PC-3 (cell line): ENCODE results near the gene KIF5A. TPM values are rescaled to one million over a fixed set of nuclear protein-coding genes. Genes with fewer than 3 reads are reported as not detected.

Experiments used
- ATAC-seq: fragments of 200-7000 bp; cut with Tn5 transposase; 2 replicates; pipeline ENCODE4 v1.9.1; 2020; ENCODE audit warnings: mild to moderate bottlenecking, moderate library complexity
- BruUV-seq: library from RNA; stranded (reverse); fragments of 400-500 nt; replicated peaks from 2 replicates; lab custom pipeline; 2021; lab: Mats Ljungman, UMichigan
- CTCF ChIA-PET: fragments of 300-600 bp; sonication (Branson Sonifier 250); formaldehyde crosslinking; loops from one replicate; lab custom pipeline; 2022; ENCODE audit warnings: antibody characterized with exemption; lab: Charles Lee
- POLR2A ChIA-PET: fragments of 300-600 bp; sonication (Branson Sonifier 250); formaldehyde crosslinking; loops from one replicate; lab custom pipeline; 2022; ENCODE audit warnings: antibody characterized with exemption; ENCODE audit not compliant: unreplicated experiment; lab: Charles Lee
- DNase-seq: peaks from one replicate; pipeline ENCODE4 v3.0.0-alpha.2; 2015
- H2AFZ ChIP-seq: fragments of 300-600 bp; sonication (generic); 2 replicates; pipeline ENCODE4 v1.6.0; 2016; ENCODE audit warnings: antibody characterized with exemption, low read length
- H3F3A ChIP-seq: fragments of 300-600 bp; sonication (generic); one replicate; pipeline ENCODE4 v1.6.0; 2017; ENCODE audit warnings: antibody characterized with exemption, low read length, control low read depth, mild to moderate bottlenecking; ENCODE audit not compliant: unreplicated experiment
- H3K27ac ChIP-seq: fragments of 300-600 bp; sonication (generic); 2 replicates; pipeline ENCODE4 v1.5.1; 2016; ENCODE audit warnings: mild to moderate bottlenecking, low read length
- H3K27me3 ChIP-seq: fragments of 300-600 bp; sonication (generic); 2 replicates; pipeline ENCODE4 v1.6.1; 2016; ENCODE audit warnings: low read length, mixed read lengths
- H3K36me3 ChIP-seq: fragments of 300-600 bp; sonication (generic); 2 replicates; pipeline ENCODE4 v1.6.1; 2016; ENCODE audit warnings: low read depth, mixed run types, low read length, mixed read lengths
- H3K4me1 ChIP-seq: fragments of 300-600 bp; sonication (generic); 2 replicates; pipeline ENCODE4 v1.5.1; 2016; ENCODE audit warnings: low read length; ENCODE audit not compliant: insufficient read depth
- H3K4me2 ChIP-seq: fragments of 300-600 bp; sonication (generic); 2 replicates; pipeline ENCODE4 v1.6.0; 2016; ENCODE audit warnings: low read length
- H3K4me3 ChIP-seq: fragments of 300-600 bp; sonication (generic); 2 replicates; pipeline ENCODE4 v1.5.1; 2016; ENCODE audit warnings: mild to moderate bottlenecking, low read length, mixed read lengths
- H3K79me2 ChIP-seq: fragments of 300-600 bp; sonication (generic); 2 replicates; pipeline ENCODE4 v1.6.1; 2017; ENCODE audit warnings: low read length, mixed read lengths
- H3K9ac ChIP-seq: fragments of 300-600 bp; sonication (generic); 2 replicates; pipeline ENCODE4 v1.6.0; 2016; ENCODE audit warnings: mild to moderate bottlenecking, low read length
- H3K9me2 ChIP-seq: fragments of 300-600 bp; sonication (generic); replicated peaks from 2 replicates; pipeline ENCODE4 v1.6.1; 2016; ENCODE audit warnings: mixed run types, low read length, mixed read lengths
- H3K9me3 ChIP-seq: fragments of 300-600 bp; sonication (generic); 2 replicates; pipeline ENCODE4 v1.6.1; 2016; ENCODE audit warnings: low read length, mixed read lengths
- H4K20me1 ChIP-seq: fragments of 300-600 bp; sonication (generic); 2 replicates; pipeline ENCODE4 v1.6.1; 2016; ENCODE audit warnings: low read length, mixed read lengths
- CTCF ChIP-seq: fragments of 300-600 bp; sonication (generic); conservative IDR thresholded peaks from 2 replicates; pipeline ENCODE4 v1.5.1; 2017; ENCODE audit warnings: antibody characterized with exemption, low read depth, mild to moderate bottlenecking, low read length
- EZH2 ChIP-seq: fragments of 300-600 bp; sonication (generic); IDR thresholded peaks from one replicate; pipeline ENCODE4 v1.6.1; 2017; ENCODE audit warnings: antibody characterized with exemption, mild to moderate bottlenecking, low read length; ENCODE audit not compliant: unreplicated experiment
- EZH2phosphoT487 ChIP-seq: fragments of 300-600 bp; sonication (generic); IDR thresholded peaks from 2 replicates; pipeline ENCODE4 v1.6.1; 2018; ENCODE audit warnings: mild to moderate bottlenecking, antibody characterized with exemption, low read length, borderline replicate concordance
- intact Hi-C: fragments of 100-400 bp; cut with micrococcal nuclease; formaldehyde crosslinking; loops from 2 replicates; pipeline ENCODE4 v1.9.0; 2023
- total RNA-seq: library from RNA; depleted of rRNA; stranded (reverse); fragments of >200 nt; gene quantifications from 2 replicates; pipeline ENCODE4 v1.2.3, GENCODE V29; 2014

KIF5A gene
- total RNA-seq, 1 experiment from 2014 or later = not detected

GRCh38 chr12:57612711-57613426 lies 63.0 kb downstream of the KIF5A start:
- intact Hi-C loops = no loop called here
- no TSS peak for BruUV-seq
- H3F3A ChIP-seq = no peaks in the 10 kb centered on the region
- DNase-seq (no peak), ATAC-seq (no peak)
- H3K9ac ChIP-seq = no peak overlapping the region
- no peaks in the 10 kb centered on the region for H3K27me3 ChIP-seq
- H3K27ac ChIP-seq = no peak overlapping the region
- H4K20me1 ChIP-seq = no peaks in the 10 kb centered on the region
- no peak overlapping the region for H3K4me2 ChIP-seq
- no peaks in the 10 kb centered on the region for H3K36me3 ChIP-seq
- no peaks in the 10 kb centered on the region for H3K9me3 ChIP-seq
- peaks cover 9% of the 10 kb centered on the region; the same call in 1 of the 2 replicates for H3K4me1 ChIP-seq
- no peaks in the 10 kb centered on the region for H3K79me2 ChIP-seq
- TF ChIP-seq CTCF = no peak
- no peak for TF ChIP-seq EZH2phosphoT487
- no peak for TF ChIP-seq EZH2
- no peak overlapping the region for H3K4me3 ChIP-seq
- ChIA-PET POLR2A (no interaction called here), CTCF (no interaction called here)
- no peaks in the 10 kb centered on the region for H3K9me2 ChIP-seq
- H2AFZ ChIP-seq = no peak overlapping the region

GRCh38 chr12:57613427-57614109 lies 63.7 kb downstream of the KIF5A start:
- DNase-seq (no peak), ATAC-seq (no peak)
- BruUV-seq = no TSS peak
- no peaks in the 10 kb centered on the region for H4K20me1 ChIP-seq
- no peak overlapping the region for H3K4me2 ChIP-seq
- H3K27me3 ChIP-seq = no peaks in the 10 kb centered on the region
- H3K36me3 ChIP-seq = no peaks in the 10 kb centered on the region
- CTCF ChIA-PET = no interaction called here
- no peak overlapping the region for H2AFZ ChIP-seq
- peaks cover 9% of the 10 kb centered on the region; the same call in 1 of the 2 replicates for H3K4me1 ChIP-seq
- no peaks in the 10 kb centered on the region for H3K79me2 ChIP-seq
- no peaks in the 10 kb centered on the region for H3F3A ChIP-seq
- H3K27ac ChIP-seq = no peak overlapping the region
- no peak overlapping the region for H3K4me3 ChIP-seq
- H3K9me2 ChIP-seq = no peaks in the 10 kb centered on the region
- intact Hi-C loops = no loop called here
- H3K9me3 ChIP-seq = no peaks in the 10 kb centered on the region
- POLR2A ChIA-PET = no interaction called here
- H3K9ac ChIP-seq = no peak overlapping the region
- TF ChIP-seq EZH2phosphoT487 (no peak), EZH2 (no peak)

GRCh38 chr12:57614178-57614947 lies 64.5 kb downstream of the KIF5A start:
- Histone ChIP-seq H4K20me1 (no peaks in the 10 kb centered on the region), H3F3A (no peaks in the 10 kb centered on the region), H3K79me2 (no peaks in the 10 kb centered on the region), H3K9me3 (no peaks in the 10 kb centered on the region), H3K27ac (no peak overlapping the region), H3K9ac (no peak overlapping the region), H3K4me1 (peaks cover 9% of the 10 kb centered on the region; the same call in 1 of the 2 replicates), H3K9me2 (no peaks in the 10 kb centered on the region), H3K36me3 (no peaks in the 10 kb centered on the region), H3K4me2 (no peak overlapping the region), H3K4me3 (no peak overlapping the region), H2AFZ (no peak overlapping the region), H3K27me3 (no peaks in the 10 kb centered on the region)
- no TSS peak for BruUV-seq
- ChIA-PET CTCF (interaction anchor here (0.6 kb wide), 1 partner anchor 1554 kb away, joined by 3 read pairs; no protein-coding TSS in a partner anchor), POLR2A (no interaction called here)
- ATAC-seq (no peak), DNase-seq (no peak)
- TF ChIP-seq EZH2phosphoT487 = no peak
- TF ChIP-seq EZH2 = no peak
- TF ChIP-seq CTCF = no peak
- intact Hi-C loops = no loop called here
